HuH-7 (cell line): ENCODE measurements around the gene SPOCK3.
"Not testable (repeated sequence)": the region's sequence is repeated elsewhere in the genome, so short reads cannot be mapped to it uniquely, and the experiment has no call there.

Experiments
- DNase-seq: peaks from one replicate; pipeline ENCODE4 v3.0.0; 2011; ENCODE audit warnings: low spot score

The SPOCK3 gene

GRCh38 chr4:167035390-167035789 lies 198.9 kb downstream of the SPOCK3 start:
- no peak for DNase-seq

GRCh38 chr4:167034983-167035382 lies 199.3 kb downstream of the SPOCK3 start:
- no peak for DNase-seq

GRCh38 chr4:167032871-167033270 lies 201.4 kb downstream of the SPOCK3 start:
- DNase-seq: no peak

- DNase-seq: no peak
Measured at GRCh38 chr4:167031534-167032156, 202.6 kb downstream of the SPOCK3 start.

- no peak for DNase-seq
Measured at GRCh38 chr4:167028976-167029375, 205.3 kb downstream of the SPOCK3 start.

- DNase-seq: no peak
Measured at GRCh38 chr4:167025670-167026069, 208.6 kb downstream of the SPOCK3 start.

GRCh38 chr4:167023364-167023925 lies 210.8 kb downstream of the SPOCK3 start:
- DNase-seq: no peak

- peak; percentile 3 for DNase-seq
Measured at GRCh38 chr4:167021545-167022155, 212.6 kb downstream of the SPOCK3 start.

- DNase-seq: no peak
Measured at GRCh38 chr4:167020410-167020809, 213.9 kb downstream of the SPOCK3 start.

- DNase-seq: no peak
Measured at GRCh38 chr4:167014944-167015343, 219.3 kb downstream of the SPOCK3 start.

- no peak for DNase-seq
Measured at GRCh38 chr4:167003326-167003725, 231.0 kb downstream of the SPOCK3 start.

GRCh38 chr4:167000141-167000852 lies 234.0 kb downstream of the SPOCK3 start:
- no peak for DNase-seq

GRCh38 chr4:166996216-166996615 lies 238.1 kb downstream of the SPOCK3 start:
- DNase-seq: no peak

GRCh38 chr4:166994686-166995085 lies 239.6 kb downstream of the SPOCK3 start:
- DNase-seq: no peak

- no peak for DNase-seq
Measured at GRCh38 chr4:166991006-166991561, 243.2 kb downstream of the SPOCK3 start.

GRCh38 chr4:166989886-166990285 lies 244.4 kb downstream of the SPOCK3 start:
- DNase-seq: no peak

GRCh38 chr4:166987026-166987425 lies 247.3 kb downstream of the SPOCK3 start:
- no peak for DNase-seq

- DNase-seq: peak; percentile 1
Measured at GRCh38 chr4:166981847-166982246, 252.4 kb downstream of the SPOCK3 start.

- no peak for DNase-seq
Measured at GRCh38 chr4:166980419-166980818, 253.9 kb downstream of the SPOCK3 start.

- DNase-seq: no peak
Measured at GRCh38 chr4:166977596-166977995, 256.7 kb downstream of the SPOCK3 start.

- DNase-seq: no peak
Measured at GRCh38 chr4:166972071-166972470, 262.2 kb downstream of the SPOCK3 start.

- not testable (repeated sequence) for DNase-seq
Measured at GRCh38 chr4:166968219-166968618, 266.1 kb downstream of the SPOCK3 start.

- DNase-seq: no peak
Measured at GRCh38 chr4:166965562-166965961, 268.7 kb downstream of the SPOCK3 start.
